ENCODE data around the gene PPP1R37. TPM values are rescaled to one million over a fixed set of nuclear protein-coding genes. Genes with fewer than 3 reads are reported as not detected.

Gene PPP1R37
- polyA plus RNA-seq, 3 donors: 0.10 to 11.8 (median 0.22) TPM

- H2AFZ ChIP-seq (ENCODE audit: insufficient read depth, low read depth, low read length, poor library complexity, severe bottlenecking): peak within 1 kb of the TSS; percentile 85
- peak within 1 kb of the TSS; percentile 88 to 96 for H3K4me3 Mint-ChIP-seq
- peaks cover 3 to 7% of the 10 kb centered on the region in 2 donors for H3K36me3 ChIP-seq (replicated peaks in 1 of 2; ENCODE audit: control insufficient read depth in 1 of 2, insufficient read depth in 2 of 2, low read length in 2 of 2)
- H3K9me3 ChIP-seq (replicated peaks in 1 of 2; ENCODE audit: control insufficient read depth in 1 of 2, insufficient read depth in 1 of 2, low read length in 2 of 2): no peaks in the 10 kb centered on the region
- peaks cover 46% of the 10 kb centered on the region for H3K4me1 Mint-ChIP-seq
- H3K27ac Mint-ChIP-seq: peak within 1 kb of the TSS; percentile 95 to 100 (median 98)
- no peaks in the 10 kb centered on the region for H3K27me3 ChIP-seq (ENCODE audit: control insufficient read depth in 2 of 2, insufficient read depth in 2 of 2, low read length in 2 of 2)
- peaks cover 0 to 1% (median 0%) of the 10 kb centered on the region in 3 donors for H3K27me3 Mint-ChIP-seq (ENCODE audit: low read depth in 3 of 3)
- no peak for TF ChIP-seq CTCF (IDR thresholded peaks at IDR 0.05)
- intact Hi-C loops (cut with micrococcal nuclease): loop anchor here in 1 of 2 donors (5.0 kb wide), 2 partner anchors 86 to 101 kb away; partner anchors contain the start of genes GEMIN7, PPP1R37 and ZNF296
- H3K4me1 ChIP-seq (ENCODE audit: control insufficient read depth in 1 of 2, insufficient read depth in 2 of 2, low read length in 2 of 2): peaks cover 39 to 46% of the 10 kb centered on the region in 2 donors
- H3K36me3 Mint-ChIP-seq: peaks cover 15 to 24% of the 10 kb centered on the region in 2 donors
- peak within 1 kb of the TSS; percentile 77 for H3K4me2 ChIP-seq (replicated peaks; ENCODE audit: extremely low read depth, low read length, poor library complexity, severe bottlenecking)
- peak within 1 kb of the TSS; percentile 69 to 92 (median 82) for H3K4me3 ChIP-seq (replicated peaks in 1 of 3; ENCODE audit: low read depth in 2 of 3, low read length in 3 of 3)
- peaks cover 0 to 2% (median 0%) of the 10 kb centered on the region in 7 donors for H3K9me3 Mint-ChIP-seq
- H4K20me1 ChIP-seq (ENCODE audit: insufficient read depth, low read length): peaks cover 30% of the 10 kb centered on the region
- H3K79me2 ChIP-seq (ENCODE audit: insufficient read depth, low read length): peaks cover 41% of the 10 kb centered on the region
- DNase-seq: peak; percentile 94 to 96 (median 94)
- under 1% methylated on average over 33 of the region's 36 CpGs for whole genome bisulfite sequencing (ENCODE audit: insufficient coverage)
- peak within 1 kb of the TSS; percentile 92 to 99 for H3K27ac ChIP-seq (ENCODE audit: low read depth in 1 of 2, low read length in 2 of 2)
- H3K9ac ChIP-seq (ENCODE audit: insufficient read depth, low read length, poor library complexity, severe bottlenecking): peak within 1 kb of the TSS; percentile 97
Observed at GRCh38 chr19:45177817-45178261, 84.9 kb downstream of the PPP1R37 start, which contains the start of gene TRAPPC6A. Gene TRAPPC6A, minus strand, starts transcription at chr19:45178237. Its CDS starts 19 bp downstream, at chr19:45178218.

DNA sequence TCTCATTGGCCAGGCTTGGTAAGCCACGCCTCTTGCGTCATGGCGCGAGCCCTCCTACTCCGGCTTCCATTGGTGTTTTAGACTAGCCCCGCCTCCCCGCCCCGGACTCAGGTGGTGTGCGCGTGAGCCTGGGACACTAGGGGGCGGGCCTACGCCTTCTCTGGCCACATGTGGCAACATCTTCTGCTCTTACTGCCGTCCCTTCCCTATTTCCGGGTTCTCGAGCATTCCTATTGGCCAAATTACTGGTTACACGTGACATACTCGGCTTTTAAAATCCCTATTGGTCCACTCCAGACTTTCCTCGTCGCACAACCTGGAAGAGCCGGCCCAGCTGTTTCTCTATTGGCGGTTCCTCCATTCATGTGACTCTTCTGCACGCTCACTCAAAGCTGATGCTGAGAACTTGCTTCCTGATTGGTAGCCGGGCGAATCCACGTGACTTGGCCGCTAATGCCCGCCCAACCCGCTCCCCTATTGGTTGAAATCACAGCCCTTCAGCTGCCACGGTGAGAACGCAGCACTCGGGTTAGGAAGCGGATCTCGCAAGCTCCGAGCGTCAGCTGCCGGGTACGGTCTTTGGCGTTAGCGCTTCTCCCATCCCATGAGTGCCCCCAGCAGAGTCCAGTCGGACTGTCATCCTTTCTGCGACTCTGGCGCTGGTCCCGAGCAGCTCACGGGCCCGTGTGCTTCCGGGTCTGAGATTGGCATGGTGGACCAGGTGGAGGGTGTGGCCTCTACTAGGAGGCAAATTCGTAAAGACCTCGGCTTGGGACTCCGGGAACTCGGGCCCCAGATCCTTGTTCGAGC lies 85.5 kb downstream of the PPP1R37 start, which contains the start of gene BLOC1S3:
BLOC1S3 (plus strand) TSS at position 523 of the 810 bp plus-strand sequence. CDS start 513 bp downstream, outside the sequence.
- Histone ChIP-seq H2AFZ (ENCODE audit: insufficient read depth, low read depth, low read length, poor library complexity, severe bottlenecking) (peak within 1 kb of the TSS; percentile 85), H3K27me3 (ENCODE audit: control insufficient read depth in 2 of 2, insufficient read depth in 2 of 2, low read length in 2 of 2) (no peaks in the 10 kb centered on the region), H4K20me1 (ENCODE audit: insufficient read depth, low read length) (peaks cover 31% of the 10 kb centered on the region), H3K9ac (ENCODE audit: insufficient read depth, low read length, poor library complexity, severe bottlenecking) (peak within 1 kb of the TSS; percentile 97), H3K4me3 (replicated peaks in 1 of 3; ENCODE audit: low read depth in 2 of 3, low read length in 3 of 3) (peak within 1 kb of the TSS; percentile 69 to 92 (median 82)), H3K27ac (ENCODE audit: low read depth in 1 of 2, low read length in 2 of 2) (peak within 1 kb of the TSS; percentile 92 to 99), H3K9me3 (replicated peaks in 1 of 2; ENCODE audit: control insufficient read depth in 1 of 2, insufficient read depth in 1 of 2, low read length in 2 of 2) (no peaks in the 10 kb centered on the region), H3K36me3 (replicated peaks in 1 of 2; ENCODE audit: control insufficient read depth in 1 of 2, insufficient read depth in 2 of 2, low read length in 2 of 2) (peaks cover 3 to 7% of the 10 kb centered on the region in 2 donors), H3K4me2 (replicated peaks; ENCODE audit: extremely low read depth, low read length, poor library complexity, severe bottlenecking) (peak within 1 kb of the TSS; percentile 77), H3K79me2 (ENCODE audit: insufficient read depth, low read length) (peaks cover 41% of the 10 kb centered on the region), H3K4me1 (ENCODE audit: control insufficient read depth in 1 of 2, insufficient read depth in 2 of 2, low read length in 2 of 2) (peaks cover 39 to 53% of the 10 kb centered on the region in 2 donors)
- DNase-seq: peak; percentile 100
- 0% methylated on average over 51 of the region's 51 CpGs for WGBS (ENCODE audit: insufficient coverage)
- Mint-ChIP-seq H3K9me3 (peaks cover 0 to 2% (median 0%) of the 10 kb centered on the region in 7 donors), H3K4me1 (peaks cover 49% of the 10 kb centered on the region), H3K36me3 (peaks cover 17 to 26% of the 10 kb centered on the region in 2 donors), H3K4me3 (peak within 1 kb of the TSS; percentile 88 to 96), H3K27me3 (ENCODE audit: low read depth in 3 of 3) (peaks cover 0 to under 1% (median 0%) of the 10 kb centered on the region in 3 donors), H3K27ac (peak within 1 kb of the TSS; percentile 95 to 100 (median 98))
- intact Hi-C loops (cut with micrococcal nuclease): loop anchor here in 1 of 2 donors (5.0 kb wide), 2 partner anchors 86 to 101 kb away; partner anchors contain the start of genes GEMIN7, PPP1R37 and ZNF296
- TF ChIP-seq CTCF (IDR thresholded peaks at IDR 0.05): peak; percentile 25
